ENCODE measurements around the gene SOCS6. TPM values are rescaled to one million over a fixed set of nuclear protein-coding genes. Genes with fewer than 3 reads are reported as not detected.

The SOCS6 gene
- total and polyA plus RNA-seq, 4 donors, result 5.5 to 30.1 (median 8.7) TPM

- DNase-seq (ENCODE audit: low spot score), result no peak
- no peaks in the 10 kb centered on the region for H3K27me3 ChIP-seq (ENCODE audit: control insufficient read depth in 4 of 4, insufficient read depth in 4 of 4, low read length in 3 of 4)
- no peaks in the 10 kb centered on the region for H3K36me3 ChIP-seq (ENCODE audit: control insufficient read depth in 4 of 4, insufficient read depth in 3 of 4, low read depth in 1 of 4, low read length in 3 of 4)
- H3K9ac ChIP-seq (ENCODE audit: low read depth in 1 of 2, low read length in 2 of 2), result no peak overlapping the region
- H3K9me3 ChIP-seq (ENCODE audit: control insufficient read depth in 4 of 4, low read length in 3 of 4), result no peaks in the 10 kb centered on the region
- TF ChIP-seq ATF3 (IDR thresholded peaks at IDR 0.05), result no peak
- TF ChIP-seq, protein P1, sequence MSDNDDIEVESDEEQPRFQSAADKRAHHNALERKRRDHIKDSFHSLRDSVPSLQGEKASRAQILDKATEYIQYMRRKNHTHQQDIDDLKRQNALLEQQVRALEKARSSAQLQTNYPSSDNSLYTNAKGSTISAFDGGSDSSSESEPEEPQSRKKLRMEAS (IDR thresholded peaks at IDR 0.05), result no peak
- TF ChIP-seq, protein P2, sequence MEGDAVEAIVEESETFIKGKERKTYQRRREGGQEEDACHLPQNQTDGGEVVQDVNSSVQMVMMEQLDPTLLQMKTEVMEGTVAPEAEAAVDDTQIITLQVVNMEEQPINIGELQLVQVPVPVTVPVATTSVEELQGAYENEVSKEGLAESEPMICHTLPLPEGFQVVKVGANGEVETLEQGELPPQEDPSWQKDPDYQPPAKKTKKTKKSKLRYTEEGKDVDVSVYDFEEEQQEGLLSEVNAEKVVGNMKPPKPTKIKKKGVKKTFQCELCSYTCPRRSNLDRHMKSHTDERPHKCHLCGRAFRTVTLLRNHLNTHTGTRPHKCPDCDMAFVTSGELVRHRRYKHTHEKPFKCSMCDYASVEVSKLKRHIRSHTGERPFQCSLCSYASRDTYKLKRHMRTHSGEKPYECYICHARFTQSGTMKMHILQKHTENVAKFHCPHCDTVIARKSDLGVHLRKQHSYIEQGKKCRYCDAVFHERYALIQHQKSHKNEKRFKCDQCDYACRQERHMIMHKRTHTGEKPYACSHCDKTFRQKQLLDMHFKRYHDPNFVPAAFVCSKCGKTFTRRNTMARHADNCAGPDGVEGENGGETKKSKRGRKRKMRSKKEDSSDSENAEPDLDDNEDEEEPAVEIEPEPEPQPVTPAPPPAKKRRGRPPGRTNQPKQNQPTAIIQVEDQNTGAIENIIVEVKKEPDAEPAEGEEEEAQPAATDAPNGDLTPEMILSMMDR (IDR thresholded peaks at IDR 0.05; ENCODE audit: low read depth, low read length, missing input control), result no peak
- H3K27ac ChIP-seq (ENCODE audit: low read depth in 1 of 2, low read length in 2 of 2), result no peak overlapping the region
- no peaks in the 10 kb centered on the region for H3K4me1 ChIP-seq (ENCODE audit: control insufficient read depth in 4 of 4, insufficient read depth in 4 of 4, low read length in 3 of 4)
- H3K4me3 ChIP-seq (ENCODE audit: low read depth in 1 of 3, low read length in 3 of 3), result no peak overlapping the region
- 88% methylated on average over 6 of the region's 6 CpGs for WGBS
Measured at GRCh38 chr18:70260683-70261082, 28.2 kb upstream of the SOCS6 start.

DNA sequence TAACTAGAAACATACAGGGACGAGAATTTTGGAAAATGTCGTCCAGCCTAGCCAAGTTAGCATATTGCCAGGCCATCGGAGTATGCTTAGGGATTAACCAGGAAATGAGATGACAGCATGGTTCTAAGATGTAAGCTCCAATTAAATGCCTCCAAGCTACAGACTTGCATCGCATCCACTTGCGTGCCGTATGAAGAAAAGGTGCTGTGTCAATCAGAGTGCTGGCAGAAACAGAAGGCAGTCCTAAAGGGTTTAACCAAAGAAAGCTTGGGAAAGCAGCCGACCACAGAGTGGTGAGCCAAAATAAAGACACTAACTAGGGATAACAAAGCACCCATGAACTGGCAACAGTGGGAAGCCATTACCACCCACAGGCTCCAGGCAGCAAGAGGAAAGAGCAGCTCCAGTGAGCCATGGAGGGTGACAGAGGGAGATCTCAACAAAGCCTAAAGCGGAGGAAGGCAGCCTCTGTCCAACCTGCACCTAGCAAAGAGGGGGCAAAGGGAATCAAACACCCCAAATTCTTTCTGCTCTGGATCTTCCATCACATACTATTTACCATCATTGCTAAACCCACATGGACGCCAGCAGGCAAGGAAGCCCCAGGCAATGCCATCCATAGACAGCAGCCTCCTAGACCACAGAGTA lies 27.6 kb upstream of the SOCS6 start:
- Histone ChIP-seq H3K27ac (ENCODE audit: low read depth in 1 of 2, low read length in 2 of 2) (no peak overlapping the region), H3K4me1 (ENCODE audit: control insufficient read depth in 4 of 4, insufficient read depth in 4 of 4, low read length in 3 of 4) (no peaks in the 10 kb centered on the region)

DNA sequence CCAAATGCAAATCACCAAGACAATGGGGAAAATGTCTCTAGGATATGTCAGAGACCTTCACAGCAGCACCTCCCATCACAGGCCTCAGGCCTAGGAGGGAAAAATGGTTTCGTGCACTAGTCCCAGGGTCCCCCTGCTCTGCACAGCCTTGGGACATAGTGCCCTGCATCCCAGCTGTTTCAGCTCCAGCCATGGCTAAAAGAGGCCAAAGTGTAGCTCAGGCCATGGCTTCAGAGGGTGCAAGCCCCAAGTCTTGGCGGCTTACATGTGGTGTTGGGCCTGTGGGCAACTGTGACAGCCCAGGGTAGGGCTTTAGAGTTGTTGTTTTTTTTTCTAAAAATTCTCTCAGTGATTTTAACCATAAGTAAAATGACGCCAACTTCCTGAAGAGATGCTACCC lies 25.5 kb upstream of the SOCS6 start:
- H3K36me3 ChIP-seq (ENCODE audit: control insufficient read depth in 4 of 4, insufficient read depth in 3 of 4, low read depth in 1 of 4, low read length in 3 of 4), result no peaks in the 10 kb centered on the region
- H3K27ac ChIP-seq (ENCODE audit: low read depth in 1 of 2, low read length in 2 of 2), result no peak overlapping the region
- H3K4me3 ChIP-seq (ENCODE audit: low read depth in 1 of 3, low read length in 3 of 3), result no peak overlapping the region
- WGBS, result 64% methylated on average over 3 of the region's 3 CpGs
- H3K27me3 ChIP-seq (ENCODE audit: control insufficient read depth in 4 of 4, insufficient read depth in 4 of 4, low read length in 3 of 4), result no peaks in the 10 kb centered on the region
- TF ChIP-seq, protein P3, sequence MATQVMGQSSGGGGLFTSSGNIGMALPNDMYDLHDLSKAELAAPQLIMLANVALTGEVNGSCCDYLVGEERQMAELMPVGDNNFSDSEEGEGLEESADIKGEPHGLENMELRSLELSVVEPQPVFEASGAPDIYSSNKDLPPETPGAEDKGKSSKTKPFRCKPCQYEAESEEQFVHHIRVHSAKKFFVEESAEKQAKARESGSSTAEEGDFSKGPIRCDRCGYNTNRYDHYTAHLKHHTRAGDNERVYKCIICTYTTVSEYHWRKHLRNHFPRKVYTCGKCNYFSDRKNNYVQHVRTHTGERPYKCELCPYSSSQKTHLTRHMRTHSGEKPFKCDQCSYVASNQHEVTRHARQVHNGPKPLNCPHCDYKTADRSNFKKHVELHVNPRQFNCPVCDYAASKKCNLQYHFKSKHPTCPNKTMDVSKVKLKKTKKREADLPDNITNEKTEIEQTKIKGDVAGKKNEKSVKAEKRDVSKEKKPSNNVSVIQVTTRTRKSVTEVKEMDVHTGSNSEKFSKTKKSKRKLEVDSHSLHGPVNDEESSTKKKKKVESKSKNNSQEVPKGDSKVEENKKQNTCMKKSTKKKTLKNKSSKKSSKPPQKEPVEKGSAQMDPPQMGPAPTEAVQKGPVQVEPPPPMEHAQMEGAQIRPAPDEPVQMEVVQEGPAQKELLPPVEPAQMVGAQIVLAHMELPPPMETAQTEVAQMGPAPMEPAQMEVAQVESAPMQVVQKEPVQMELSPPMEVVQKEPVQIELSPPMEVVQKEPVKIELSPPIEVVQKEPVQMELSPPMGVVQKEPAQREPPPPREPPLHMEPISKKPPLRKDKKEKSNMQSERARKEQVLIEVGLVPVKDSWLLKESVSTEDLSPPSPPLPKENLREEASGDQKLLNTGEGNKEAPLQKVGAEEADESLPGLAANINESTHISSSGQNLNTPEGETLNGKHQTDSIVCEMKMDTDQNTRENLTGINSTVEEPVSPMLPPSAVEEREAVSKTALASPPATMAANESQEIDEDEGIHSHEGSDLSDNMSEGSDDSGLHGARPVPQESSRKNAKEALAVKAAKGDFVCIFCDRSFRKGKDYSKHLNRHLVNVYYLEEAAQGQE (IDR thresholded peaks at IDR 0.05), result no peak
- H3K9ac ChIP-seq (ENCODE audit: low read depth in 1 of 2, low read length in 2 of 2), result no peak overlapping the region
- H3K9me3 ChIP-seq (ENCODE audit: control insufficient read depth in 4 of 4, low read length in 3 of 4), result no peaks in the 10 kb centered on the region
- no peak for DNase-seq (ENCODE audit: low spot score)
- H3K4me1 ChIP-seq (ENCODE audit: control insufficient read depth in 4 of 4, insufficient read depth in 4 of 4, low read length in 3 of 4), result no peaks in the 10 kb centered on the region

More for the DNA sequence above, 27.6 kb upstream of the SOCS6 start:
- Histone ChIP-seq H3K9me3 (ENCODE audit: control insufficient read depth in 4 of 4, low read length in 3 of 4) (no peaks in the 10 kb centered on the region), H3K27me3 (ENCODE audit: control insufficient read depth in 4 of 4, insufficient read depth in 4 of 4, low read length in 3 of 4) (no peaks in the 10 kb centered on the region), H3K36me3 (ENCODE audit: control insufficient read depth in 4 of 4, insufficient read depth in 3 of 4, low read depth in 1 of 4, low read length in 3 of 4) (no peaks in the 10 kb centered on the region), H3K9ac (ENCODE audit: low read depth in 1 of 2, low read length in 2 of 2) (no peak overlapping the region), H3K4me3 (ENCODE audit: low read depth in 1 of 3, low read length in 3 of 3) (no peak overlapping the region)
- 94% methylated on average over 9 of the region's 9 CpGs for WGBS
- no peak for DNase-seq (ENCODE audit: low spot score)
- no peak for TF ChIP-seq RAD21 (IDR thresholded peaks at IDR 0.05)
- no peak for TF ChIP-seq HNF4A (conservative IDR thresholded peaks at IDR 0.05)
- TF ChIP-seq, protein P2 (IDR thresholded peaks at IDR 0.05; ENCODE audit: low read depth, low read length, missing input control), result no peak

All from liver (tissue), 9 donors.